Endothelial cell of umbilical vein (primary cell): Measurements from ENCODE around the gene IFNB1.

Experiments used
- EZH2 ChIP-seq: IDR thresholded peaks from 2 replicates; pipeline ENCODE4 v1.6.1; 2012; ENCODE audit warnings: borderline replicate concordance, low read depth, mild to moderate bottlenecking, moderate library complexity, low read length, inconsistent platforms; ENCODE audit not compliant: severe bottlenecking
- MYC ChIP-seq: IDR thresholded peaks from one replicate; pipeline ENCODE4 v1.6.1; 2011; ENCODE audit warnings: mild to moderate bottlenecking, low read depth, low read length
- POLR2A ChIP-seq: IDR thresholded peaks from 2 replicates; pipeline ENCODE4 v1.6.1; 2012; ENCODE audit warnings: low read depth, mild to moderate bottlenecking, control low read depth, low read length
- POLR2AphosphoS5 ChIP-seq: IDR thresholded peaks from 2 replicates; pipeline ENCODE4 v1.6.1; 2012; ENCODE audit warnings: low read depth, mild to moderate bottlenecking, control low read depth, low read length, moderate library complexity; ENCODE audit not compliant: insufficient read depth
- TF ChIP-seq, protein P1 (sequence below), 2 donors: IDR thresholded peaks; 1 replicate in 1 of 2; 2 replicates in 1 of 2; pipeline ENCODE4 v1.5.1; 2011; ENCODE audit warnings: low read length in 2 of 2, mild to moderate bottlenecking in 2 of 2, moderate library complexity in 2 of 2, control low read depth in 1 of 2, inconsistent platforms in 1 of 2, low read depth in 1 of 2; ENCODE audit not compliant: insufficient read depth in 1 of 2; ENCODE audit errors: extremely low read depth in 1 of 2
- TF ChIP-seq, protein P2 (sequence below): IDR thresholded peaks from 2 replicates; pipeline ENCODE4 v1.6.1; 2011; ENCODE audit not compliant: insufficient read depth, insufficient read length

- TF ChIP-seq, protein P1, sequence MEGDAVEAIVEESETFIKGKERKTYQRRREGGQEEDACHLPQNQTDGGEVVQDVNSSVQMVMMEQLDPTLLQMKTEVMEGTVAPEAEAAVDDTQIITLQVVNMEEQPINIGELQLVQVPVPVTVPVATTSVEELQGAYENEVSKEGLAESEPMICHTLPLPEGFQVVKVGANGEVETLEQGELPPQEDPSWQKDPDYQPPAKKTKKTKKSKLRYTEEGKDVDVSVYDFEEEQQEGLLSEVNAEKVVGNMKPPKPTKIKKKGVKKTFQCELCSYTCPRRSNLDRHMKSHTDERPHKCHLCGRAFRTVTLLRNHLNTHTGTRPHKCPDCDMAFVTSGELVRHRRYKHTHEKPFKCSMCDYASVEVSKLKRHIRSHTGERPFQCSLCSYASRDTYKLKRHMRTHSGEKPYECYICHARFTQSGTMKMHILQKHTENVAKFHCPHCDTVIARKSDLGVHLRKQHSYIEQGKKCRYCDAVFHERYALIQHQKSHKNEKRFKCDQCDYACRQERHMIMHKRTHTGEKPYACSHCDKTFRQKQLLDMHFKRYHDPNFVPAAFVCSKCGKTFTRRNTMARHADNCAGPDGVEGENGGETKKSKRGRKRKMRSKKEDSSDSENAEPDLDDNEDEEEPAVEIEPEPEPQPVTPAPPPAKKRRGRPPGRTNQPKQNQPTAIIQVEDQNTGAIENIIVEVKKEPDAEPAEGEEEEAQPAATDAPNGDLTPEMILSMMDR (IDR thresholded peaks at IDR 0.05; ENCODE audit: extremely low read depth in 1 of 2, insufficient read depth in 1 of 2, low read depth in 1 of 2, low read length in 2 of 2), result no peak
- TF ChIP-seq EZH2, result no peak
- TF ChIP-seq, protein P2, sequence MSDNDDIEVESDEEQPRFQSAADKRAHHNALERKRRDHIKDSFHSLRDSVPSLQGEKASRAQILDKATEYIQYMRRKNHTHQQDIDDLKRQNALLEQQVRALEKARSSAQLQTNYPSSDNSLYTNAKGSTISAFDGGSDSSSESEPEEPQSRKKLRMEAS, result no peak
- no peak for TF ChIP-seq POLR2A
- TF ChIP-seq POLR2AphosphoS5, result no peak
- no peak for TF ChIP-seq MYC
Observed at GRCh38 chr9:21075484-21075883, 2.3 kb downstream of the IFNB1 start.
